Upper lobe of right lung (tissue), 1 donor: ENCODE results near the gene KIAA0825. TPM values are rescaled to one million over a fixed set of nuclear protein-coding genes. Genes with fewer than 3 reads are reported as not detected.

Experiments used
- ATAC-seq: fragments of 200-7000 bp; cut with Tn5 transposase; one replicate; pipeline ENCODE4 v1.9.1; 2020; ENCODE audit warnings: mild to moderate bottlenecking, moderate library complexity
- DNase-seq: peaks from one replicate; pipeline ENCODE4 v3.0.0-alpha.2; 2020
- H3K27ac ChIP-seq: fragments of 200-600 bp; one replicate; pipeline ENCODE4 v1.8.0; 2022
- H3K27me3 ChIP-seq: fragments of 200-600 bp; one replicate; pipeline ENCODE4 v1.8.0; 2022; ENCODE audit warnings: mild to moderate bottlenecking
- H3K36me3 ChIP-seq: fragments of 200-600 bp; one replicate; pipeline ENCODE4 v1.8.0; 2022
- H3K4me1 ChIP-seq: fragments of 200-600 bp; one replicate; pipeline ENCODE4 v1.8.0; 2022
- H3K4me3 ChIP-seq: fragments of 200-600 bp; one replicate; pipeline ENCODE4 v1.8.0; 2022; ENCODE audit warnings: mild to moderate bottlenecking
- H3K9me3 ChIP-seq: fragments of 200-600 bp; one replicate; pipeline ENCODE4 v1.8.0; 2022
- intact Hi-C: fragments of 100-400 bp; cut with DNase I; formaldehyde crosslinking; loops from one replicate; pipeline ENCODE4 v1.11.0; 2022
- total RNA-seq: library from RNA; stranded (reverse); fragmentation: NEBNext Ultra II Directional; extraction: Animal tissue kit (Norgen Biotek cat#: 25700); gene quantifications from one replicate; pipeline ENCODE4 v1.2.1, GENCODE V29; 2021
- TF ChIP-seq, protein P1 (sequence below): fragments of 200-600 bp; IDR thresholded peaks from one replicate; pipeline ENCODE4 v1.8.0; 2022; ENCODE audit warnings: antibody characterized with exemption
- donor health status: DM: no; HTN: yes; CAD: no; lungs with severe emphysema.

Gene KIAA0825
- total RNA-seq, 1 donor from 2014 or later = 4.4 TPM

DNA sequence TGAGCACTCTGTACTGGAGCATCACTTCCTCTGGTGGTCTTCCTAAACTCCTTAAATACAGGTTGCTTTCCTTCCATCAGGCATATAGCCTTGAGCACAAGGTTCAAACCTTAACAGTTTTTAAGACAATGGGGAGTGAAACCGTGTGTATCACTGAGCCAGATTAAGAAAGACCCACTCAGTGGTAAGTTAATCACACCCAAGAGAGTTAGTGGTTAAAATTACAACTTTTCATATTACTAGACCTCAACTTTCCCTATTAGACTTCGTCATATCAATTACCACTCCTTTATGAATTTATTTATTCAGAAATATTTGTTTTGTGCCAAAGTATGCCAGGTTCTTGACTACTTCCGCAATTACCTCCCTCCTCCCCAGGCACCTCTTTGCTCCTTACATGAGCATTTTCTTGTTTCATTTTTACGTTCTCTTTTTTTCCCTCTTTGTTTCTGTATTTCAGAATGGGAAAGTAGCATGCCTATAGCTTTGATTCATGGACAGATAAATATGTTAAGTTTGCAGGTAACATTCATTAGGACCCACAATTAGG lies 351.0 kb downstream of the KIAA0825 start:
- TF ChIP-seq, protein P1, sequence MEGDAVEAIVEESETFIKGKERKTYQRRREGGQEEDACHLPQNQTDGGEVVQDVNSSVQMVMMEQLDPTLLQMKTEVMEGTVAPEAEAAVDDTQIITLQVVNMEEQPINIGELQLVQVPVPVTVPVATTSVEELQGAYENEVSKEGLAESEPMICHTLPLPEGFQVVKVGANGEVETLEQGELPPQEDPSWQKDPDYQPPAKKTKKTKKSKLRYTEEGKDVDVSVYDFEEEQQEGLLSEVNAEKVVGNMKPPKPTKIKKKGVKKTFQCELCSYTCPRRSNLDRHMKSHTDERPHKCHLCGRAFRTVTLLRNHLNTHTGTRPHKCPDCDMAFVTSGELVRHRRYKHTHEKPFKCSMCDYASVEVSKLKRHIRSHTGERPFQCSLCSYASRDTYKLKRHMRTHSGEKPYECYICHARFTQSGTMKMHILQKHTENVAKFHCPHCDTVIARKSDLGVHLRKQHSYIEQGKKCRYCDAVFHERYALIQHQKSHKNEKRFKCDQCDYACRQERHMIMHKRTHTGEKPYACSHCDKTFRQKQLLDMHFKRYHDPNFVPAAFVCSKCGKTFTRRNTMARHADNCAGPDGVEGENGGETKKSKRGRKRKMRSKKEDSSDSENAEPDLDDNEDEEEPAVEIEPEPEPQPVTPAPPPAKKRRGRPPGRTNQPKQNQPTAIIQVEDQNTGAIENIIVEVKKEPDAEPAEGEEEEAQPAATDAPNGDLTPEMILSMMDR = no peak
- Histone ChIP-seq H3K4me3 (no peak overlapping the region), H3K4me1 (no peaks in the 10 kb centered on the region), H3K9me3 (no peaks in the 10 kb centered on the region), H3K27me3 (no peaks in the 10 kb centered on the region), H3K27ac (no peak overlapping the region), H3K36me3 (no peaks in the 10 kb centered on the region)
- intact Hi-C loops = no loop called here
- ATAC-seq (no peak), DNase-seq (no peak)

DNA sequence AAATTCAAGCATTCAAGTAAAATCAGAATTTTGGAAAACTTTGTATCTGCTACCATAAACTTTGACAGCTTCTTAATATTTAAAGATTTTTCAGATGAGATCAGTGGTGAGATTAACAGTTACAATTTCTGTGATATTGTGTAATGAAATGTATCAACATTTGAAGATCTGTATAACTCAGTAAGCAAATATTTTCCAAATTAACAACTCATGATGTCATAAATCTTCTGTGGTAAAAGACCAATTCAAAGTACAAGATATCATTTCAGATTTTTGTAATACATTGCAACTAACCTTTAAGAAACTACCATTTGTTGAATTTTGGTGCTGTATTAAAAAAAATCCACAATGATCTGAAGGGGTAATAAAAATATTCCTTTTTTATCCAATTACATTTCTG lies 352.2 kb downstream of the KIAA0825 start:
- TF ChIP-seq, protein P1 = no peak
- Histone ChIP-seq H3K27ac (no peak overlapping the region), H3K9me3 (no peaks in the 10 kb centered on the region), H3K36me3 (no peaks in the 10 kb centered on the region), H3K4me1 (no peaks in the 10 kb centered on the region), H3K4me3 (no peak overlapping the region), H3K27me3 (no peaks in the 10 kb centered on the region)
- ATAC-seq (no peak), DNase-seq (no peak)
- intact Hi-C loops = no loop called here

DNA sequence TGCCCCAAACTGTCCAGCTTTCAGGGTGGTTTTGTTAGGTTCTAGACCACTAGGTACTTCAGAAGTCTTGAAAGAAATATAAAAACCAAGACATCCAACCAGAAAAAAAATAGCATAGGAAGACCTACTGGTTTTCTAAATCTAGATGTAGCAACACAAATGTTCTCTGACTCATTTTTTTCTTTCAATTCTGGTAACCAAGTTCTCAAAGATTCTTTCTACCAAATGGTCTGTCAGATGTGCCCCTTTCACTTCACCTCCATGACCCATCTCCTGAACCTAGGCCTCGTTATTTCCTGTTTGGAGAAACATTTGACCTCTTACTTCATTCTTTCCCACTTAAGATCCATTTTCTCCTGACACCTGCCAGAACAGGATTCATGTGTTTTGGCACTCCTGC lies 355.3 kb downstream of the KIAA0825 start:
- Histone ChIP-seq H3K4me1 (no peaks in the 10 kb centered on the region), H3K27me3 (no peaks in the 10 kb centered on the region), H3K36me3 (no peaks in the 10 kb centered on the region), H3K9me3 (no peaks in the 10 kb centered on the region), H3K27ac (no peak overlapping the region), H3K4me3 (no peak overlapping the region)
- TF ChIP-seq, protein P1 = no peak
- intact Hi-C loops = no loop called here
- ATAC-seq = no peak
- DNase-seq = no peak

DNA sequence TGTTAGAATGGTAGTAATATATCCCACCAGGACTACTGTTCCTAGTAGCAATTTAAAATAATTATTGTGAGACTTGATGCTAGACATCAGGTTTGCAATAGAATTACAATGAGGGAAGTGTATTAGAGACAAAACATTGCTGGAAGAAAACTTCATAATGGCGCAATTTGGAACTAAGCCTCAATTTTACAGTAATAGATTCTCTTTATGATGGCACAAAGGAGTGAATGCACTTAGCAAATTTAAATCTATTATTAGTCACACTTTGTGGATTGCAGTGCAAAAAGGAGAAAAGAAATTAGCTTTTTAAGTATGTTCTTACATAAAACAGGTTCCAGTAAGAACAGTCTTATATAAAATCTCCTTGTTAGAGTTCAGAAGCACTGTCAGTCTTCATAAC lies 358.3 kb downstream of the KIAA0825 start:
- H3K9me3 ChIP-seq = no peaks in the 10 kb centered on the region
- ATAC-seq (no peak), DNase-seq (no peak)
- H3K36me3 ChIP-seq = no peaks in the 10 kb centered on the region
- no peaks in the 10 kb centered on the region for H3K4me1 ChIP-seq
- TF ChIP-seq, protein P1 = no peak
- no peak overlapping the region for H3K4me3 ChIP-seq
- no peaks in the 10 kb centered on the region for H3K27me3 ChIP-seq
- intact Hi-C loops = no loop called here
- no peak overlapping the region for H3K27ac ChIP-seq

DNA sequence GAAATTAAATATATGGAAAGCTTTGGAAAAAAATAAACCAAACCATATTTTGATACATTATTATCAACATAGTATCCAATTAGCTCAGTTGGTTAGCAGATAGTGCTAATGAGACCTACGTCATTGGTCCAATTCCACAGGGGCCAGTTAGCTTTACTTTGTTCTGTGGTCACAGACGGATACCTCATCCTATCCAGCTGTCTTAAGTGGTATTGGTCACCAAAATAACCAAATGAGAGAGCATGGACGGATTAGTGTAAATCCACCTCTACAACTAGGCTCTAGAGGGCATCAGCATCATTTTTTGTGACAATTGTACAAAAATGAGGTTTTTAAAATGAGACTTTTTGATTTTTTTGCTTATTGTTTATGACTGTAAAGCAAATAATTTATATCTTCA lies 364.2 kb downstream of the KIAA0825 start:
- intact Hi-C loops = no loop called here

More for the DNA sequence above, 364.2 kb downstream of the KIAA0825 start:
- Histone ChIP-seq H3K36me3 (no peaks in the 10 kb centered on the region), H3K9me3 (no peaks in the 10 kb centered on the region), H3K4me3 (no peak overlapping the region), H3K27me3 (no peaks in the 10 kb centered on the region), H3K27ac (no peak overlapping the region), H3K4me1 (no peaks in the 10 kb centered on the region)
- ATAC-seq (no peak), DNase-seq (no peak)
- TF ChIP-seq, protein P1 = no peak
